Peyer's patch (tissue), 4 donors: ENCODE measurements around the gene PDZD2. TPM values are rescaled to one million over a fixed set of nuclear protein-coding genes. Genes with fewer than 3 reads are reported as not detected.

Source experiments
- DNase-seq, 3 donors: peaks; one replicate each; pipeline ENCODE4 v3.0.0-alpha.2; 2017 to 2019
- H3K27ac ChIP-seq, 4 donors: fragments of 200-600 bp; sonication (generic); one replicate each; pipeline ENCODE4 v1.5.1; 2016 to 2019
- H3K27me3 ChIP-seq, 2 donors: fragments of 200-600 bp; sonication (generic); one replicate each; pipeline ENCODE4 v1.5.1; 2019
- H3K36me3 ChIP-seq, 3 donors: fragments of 200-600 bp; sonication (generic); one replicate each; pipeline ENCODE4 v1.5.1; 2016 to 2019
- H3K4me1 ChIP-seq, 4 donors: fragments of 200-600 bp; sonication (generic); one replicate each; pipeline ENCODE4 v1.5.1; 2016 to 2019
- H3K4me3 ChIP-seq, 4 donors: fragments of 200-600 bp; sonication (generic); 1 replicate in 3 of 4; 2 replicates in 1 of 4; pipeline ENCODE4 v1.5.1; 2016 to 2019; ENCODE audit warnings: mild to moderate bottlenecking in 1 of 4
- H3K9me3 ChIP-seq, 4 donors: fragments of 200-600 bp; sonication (generic); one replicate each; pipeline ENCODE4 v1.5.1; 2016 to 2019; ENCODE audit warnings: mild to moderate bottlenecking in 1 of 4
- CTCF ChIP-seq, 6 experiments: fragments of 450-650 bp in 4 of 6; fragments of 200-600 bp in 2 of 6; sonication (generic) in 1 of 6; IDR thresholded peaks; one replicate each; pipeline ENCODE4 v1.5.1; 2017 to 2019; ENCODE audit warnings: antibody characterized with exemption in 6 of 6, mild to moderate bottlenecking in 3 of 6, moderate library complexity in 1 of 6
- POLR2A ChIP-seq, 2 donors: fragments of 450-650 bp; IDR thresholded peaks; one replicate each; pipeline ENCODE4 v1.5.1; 2017; ENCODE audit warnings: antibody characterized with exemption in 2 of 2, mild to moderate bottlenecking in 2 of 2, moderate library complexity in 2 of 2
- total RNA-seq, 4 donors: library from RNA; depleted of rRNA; stranded (reverse); fragments of >200 nt; gene quantifications; one replicate each; pipeline ENCODE4 v1.1.0, GENCODE V29; 2016

The PDZD2 gene
- total RNA-seq, 4 donors from 2014 or later = 0.53 to 7.4 (median 3.0) TPM

GRCh38 chr5:32017692-32018367 lies 378.9 kb downstream of the PDZD2 start:
- Histone ChIP-seq H3K4me1 (no peaks in the 10 kb centered on the region), H3K36me3 (no peaks in the 10 kb centered on the region), H3K27ac (peak overlapping the region in 2 of 4 donors; percentile 8 to 47), H3K9me3 (no peaks in the 10 kb centered on the region), H3K27me3 (no peaks in the 10 kb centered on the region), H3K4me3 (no peak overlapping the region)
- TF ChIP-seq CTCF (IDR thresholded peaks at IDR 0.05) (no peak), POLR2A (IDR thresholded peaks at IDR 0.05) (no peak)
- DNase-seq = no peak

- Histone ChIP-seq H3K27ac (peak overlapping the region in 1 of 4 donors; percentile 47), H3K4me3 (no peak overlapping the region), H3K4me1 (no peaks in the 10 kb centered on the region), H3K36me3 (no peaks in the 10 kb centered on the region), H3K9me3 (no peaks in the 10 kb centered on the region), H3K27me3 (no peaks in the 10 kb centered on the region)
- no peak for DNase-seq
- TF ChIP-seq POLR2A (IDR thresholded peaks at IDR 0.05) = no peak
- no peak for TF ChIP-seq CTCF (IDR thresholded peaks at IDR 0.05)
These were observed 379.8 kb downstream of the PDZD2 start for GRCh38 chr5:32018476-32019436.

GRCh38 chr5:32020271-32020670 lies 381.3 kb downstream of the PDZD2 start:
- Histone ChIP-seq H3K27ac (peak overlapping the region in 2 of 4 donors; percentile 38 to 42), H3K4me1 (no peaks in the 10 kb centered on the region), H3K36me3 (no peaks in the 10 kb centered on the region), H3K27me3 (no peaks in the 10 kb centered on the region), H3K9me3 (no peaks in the 10 kb centered on the region), H3K4me3 (peak overlapping the region in 2 of 4 donors; percentile 13 to 20)
- no peak for DNase-seq
- TF ChIP-seq POLR2A (IDR thresholded peaks at IDR 0.05) = no peak
- no peak for TF ChIP-seq CTCF (IDR thresholded peaks at IDR 0.05)

GRCh38 chr5:32020946-32021345 lies 382.0 kb downstream of the PDZD2 start:
- H3K4me3 ChIP-seq = no peak overlapping the region
- H3K27me3 ChIP-seq = no peaks in the 10 kb centered on the region
- H3K4me1 ChIP-seq = no peaks in the 10 kb centered on the region
- no peak for TF ChIP-seq CTCF (IDR thresholded peaks at IDR 0.05)
- TF ChIP-seq POLR2A (IDR thresholded peaks at IDR 0.05) = no peak
- no peaks in the 10 kb centered on the region for H3K9me3 ChIP-seq
- H3K36me3 ChIP-seq = no peaks in the 10 kb centered on the region
- peak overlapping the region in 1 of 4 donors; percentile 42 for H3K27ac ChIP-seq
- DNase-seq = no peak

GRCh38 chr5:32021771-32022170 lies 382.8 kb downstream of the PDZD2 start:
- no peak for TF ChIP-seq POLR2A (IDR thresholded peaks at IDR 0.05)
- no peak for TF ChIP-seq CTCF (IDR thresholded peaks at IDR 0.05)
- no peaks in the 10 kb centered on the region for H3K4me1 ChIP-seq
- no peak for DNase-seq
- H3K4me3 ChIP-seq = no peak overlapping the region
- H3K27ac ChIP-seq = no peak overlapping the region
- no peaks in the 10 kb centered on the region for H3K27me3 ChIP-seq
- H3K9me3 ChIP-seq = no peaks in the 10 kb centered on the region
- H3K36me3 ChIP-seq = no peaks in the 10 kb centered on the region
